K562 (cell line): ENCODE results near the gene MFSD12. TPM values are rescaled to one million over a fixed set of nuclear protein-coding genes. Genes with fewer than 3 reads are reported as not detected.
A peak's percentile ranks its signal among the peaks of the same experiment; 100 is the strongest.

Experiments used
- CREM ChIP-seq: IDR thresholded peaks from 2 replicates; pipeline ENCODE4 v1.6.1; 2014; ENCODE audit warnings: antibody characterized with exemption, low read depth
- FOXK1 ChIP-seq: sonication (generic); formaldehyde crosslinking; IDR thresholded peaks from 2 replicates; pipeline ENCODE4 v1.8.0; 2022; ENCODE audit warnings: missing genetic modification reagents, mild to moderate bottlenecking, borderline replicate concordance
- HMGN3 ChIP-seq: IDR thresholded peaks from 2 replicates; pipeline ENCODE4 v1.6.1; 2011; ENCODE audit warnings: borderline replicate concordance, low read depth, mild to moderate bottlenecking, mixed read lengths, low read length; ENCODE audit not compliant: insufficient read length; ENCODE audit errors: extremely low read depth
- MBD2 ChIP-seq: sonication (generic); IDR thresholded peaks from 2 replicates; pipeline ENCODE4 v1.6.1; 2016; ENCODE audit warnings: low read depth, borderline replicate concordance
- MEIS2 ChIP-seq: fragments of 450-650 bp; IDR thresholded peaks from 2 replicates; pipeline ENCODE4 v1.6.1; 2014; ENCODE audit warnings: mild to moderate bottlenecking; ENCODE audit not compliant: partially characterized antibody
- NCOA6 ChIP-seq: fragments of 450-650 bp; IDR thresholded peaks from 2 replicates; pipeline ENCODE4 v1.6.1; 2017; ENCODE audit warnings: mild to moderate bottlenecking
- NFE2 ChIP-seq: IDR thresholded peaks from 2 replicates; pipeline ENCODE4 v1.6.1; 2014; ENCODE audit warnings: antibody characterized with exemption, low read depth
- RREB1 ChIP-seq: fragments of 250-450 bp; sonication (Bioruptor Pico); IDR thresholded peaks from 2 replicates; pipeline ENCODE4 v1.4.0; 2020
- SETDB1 ChIP-seq: IDR thresholded peaks from one replicate; pipeline ENCODE4 v1.6.1; 2012; ENCODE audit warnings: low read length, control low read depth, inconsistent platforms
- SNRNP70 ChIP-seq: fragments of 200-400 bp; formaldehyde crosslinking; optimal IDR thresholded peaks from 2 replicates; pipeline ENCODE3; 2017; ENCODE audit warnings: low read depth, low read length
- SPI1 ChIP-seq: IDR thresholded peaks from 2 replicates; pipeline ENCODE4 v1.6.1; 2011; ENCODE audit warnings: low read depth, low read length, control low read depth, borderline replicate concordance
- SRSF9 ChIP-seq: fragments of 200-400 bp; formaldehyde crosslinking; IDR thresholded peaks from 2 replicates; pipeline ENCODE4 v1.6.1; 2017; ENCODE audit warnings: low read depth, low read length, borderline replicate concordance
- STAT5A ChIP-seq: IDR thresholded peaks from 2 replicates; pipeline ENCODE4 v1.6.1; 2012; ENCODE audit warnings: low read length, inconsistent platforms, borderline replicate concordance
- ZBTB33 ChIP-seq: sonication (generic); formaldehyde crosslinking; IDR thresholded peaks from 2 replicates; pipeline ENCODE4 v1.8.1; 2023; ENCODE audit warnings: mild to moderate bottlenecking, missing genetic modification reagents
- polyA plus RNA-seq, 8 experiments: library from polyadenylated mRNA; depleted of rRNA in 4 of 8; stranded (reverse) in 5 of 8; unstranded in 3 of 8; fragments of >200 nt; fragmentation: Nextera tagmentation in 2 of 8; fragmentation: Illumina TruSeq in 1 of 8; extraction: Ambion mirVana in 2 of 8; extraction: Trizol in 1 of 8; gene quantifications; 2 replicates each; pipeline versions ENCODE4 v1.2.1 to v1.2.3, GENCODE V29; 2011 to 2014; ENCODE audit warnings: inconsistent platforms in 1 of 8, missing spikeins in 1 of 8
- total RNA-seq, 7 experiments: library from RNA; depleted of rRNA in 6 of 7; stranded (reverse); fragments of >200 nt in 6 of 7; fragmentation: Illumina TruSeq in 2 of 7; extraction: Trizol in 2 of 7; gene quantifications; 2 replicates each; pipeline versions ENCODE4 v1.2.1 to v1.2.3, GENCODE V29; 2011 to 2021; ENCODE audit warnings: low replicate concordance in 1 of 7
- TF ChIP-seq, protein P1 (sequence below): fragments of 450-650 bp; IDR thresholded peaks from 2 replicates; pipeline ENCODE4 v1.6.1; 2017; ENCODE audit warnings: antibody characterized with exemption, mild to moderate bottlenecking

The MFSD12 gene
- total and polyA plus RNA-seq, 9 of the 15 experiments (the other 6 are each of a cell fraction or from before 2014, with no cell fraction given): 0.69 to 112 (median 31.8) TPM

DNA sequence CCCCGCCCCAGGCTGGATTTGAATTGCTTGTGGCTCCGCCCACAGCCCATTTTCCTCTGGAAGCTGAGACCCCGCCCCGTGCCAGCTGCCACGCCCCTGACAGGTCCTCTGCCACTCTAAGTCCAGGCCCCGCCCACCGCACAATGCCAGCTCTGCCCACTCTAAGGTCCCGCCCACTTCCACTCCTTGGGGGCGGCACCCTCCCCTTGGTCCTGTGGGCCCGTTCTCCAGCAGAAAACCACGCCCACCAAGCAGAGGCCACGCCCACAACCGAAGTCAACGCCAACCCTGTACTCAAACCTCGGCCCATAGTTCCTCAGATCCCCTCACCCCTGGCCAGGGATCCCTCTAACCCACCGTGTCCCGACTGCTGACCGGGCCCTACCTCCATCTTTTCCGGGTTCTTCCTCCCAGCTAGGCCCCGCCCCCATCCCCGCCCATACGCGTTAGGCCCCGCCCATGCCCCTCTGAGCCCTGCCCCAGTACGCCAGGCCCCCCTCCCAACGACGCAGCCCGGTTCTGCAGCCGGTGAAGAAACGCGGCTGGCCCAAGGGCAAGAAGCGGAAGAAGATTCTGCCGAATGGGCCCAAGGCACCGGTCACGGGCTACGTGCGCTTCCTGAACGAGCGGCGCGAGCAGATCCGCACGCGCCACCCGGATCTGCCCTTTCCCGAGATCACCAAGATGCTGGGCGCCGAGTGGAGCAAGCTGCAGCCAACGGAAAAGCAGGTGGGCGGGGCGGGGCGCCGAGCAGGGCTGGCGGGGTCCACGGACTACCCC is 16.7 kb upstream of the MFSD12 start (continued):
- TF ChIP-seq, protein P1, sequence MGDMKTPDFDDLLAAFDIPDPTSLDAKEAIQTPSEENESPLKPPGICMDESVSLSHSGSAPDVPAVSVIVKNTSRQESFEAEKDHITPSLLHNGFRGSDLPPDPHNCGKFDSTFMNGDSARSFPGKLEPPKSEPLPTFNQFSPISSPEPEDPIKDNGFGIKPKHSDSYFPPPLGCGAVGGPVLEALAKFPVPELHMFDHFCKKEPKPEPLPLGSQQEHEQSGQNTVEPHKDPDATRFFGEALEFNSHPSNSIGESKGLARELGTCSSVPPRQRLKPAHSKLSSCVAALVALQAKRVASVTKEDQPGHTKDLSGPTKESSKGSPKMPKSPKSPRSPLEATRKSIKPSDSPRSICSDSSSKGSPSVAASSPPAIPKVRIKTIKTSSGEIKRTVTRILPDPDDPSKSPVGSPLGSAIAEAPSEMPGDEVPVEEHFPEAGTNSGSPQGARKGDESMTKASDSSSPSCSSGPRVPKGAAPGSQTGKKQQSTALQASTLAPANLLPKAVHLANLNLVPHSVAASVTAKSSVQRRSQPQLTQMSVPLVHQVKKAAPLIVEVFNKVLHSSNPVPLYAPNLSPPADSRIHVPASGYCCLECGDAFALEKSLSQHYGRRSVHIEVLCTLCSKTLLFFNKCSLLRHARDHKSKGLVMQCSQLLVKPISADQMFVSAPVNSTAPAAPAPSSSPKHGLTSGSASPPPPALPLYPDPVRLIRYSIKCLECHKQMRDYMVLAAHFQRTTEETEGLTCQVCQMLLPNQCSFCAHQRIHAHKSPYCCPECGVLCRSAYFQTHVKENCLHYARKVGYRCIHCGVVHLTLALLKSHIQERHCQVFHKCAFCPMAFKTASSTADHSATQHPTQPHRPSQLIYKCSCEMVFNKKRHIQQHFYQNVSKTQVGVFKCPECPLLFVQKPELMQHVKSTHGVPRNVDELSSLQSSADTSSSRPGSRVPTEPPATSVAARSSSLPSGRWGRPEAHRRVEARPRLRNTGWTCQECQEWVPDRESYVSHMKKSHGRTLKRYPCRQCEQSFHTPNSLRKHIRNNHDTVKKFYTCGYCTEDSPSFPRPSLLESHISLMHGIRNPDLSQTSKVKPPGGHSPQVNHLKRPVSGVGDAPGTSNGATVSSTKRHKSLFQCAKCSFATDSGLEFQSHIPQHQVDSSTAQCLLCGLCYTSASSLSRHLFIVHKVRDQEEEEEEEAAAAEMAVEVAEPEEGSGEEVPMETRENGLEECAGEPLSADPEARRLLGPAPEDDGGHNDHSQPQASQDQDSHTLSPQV: no peak
- TF ChIP-seq SNRNP70: no peak
- no peak for TF ChIP-seq NFE2
- no peak for TF ChIP-seq FOXK1 (CRISPR knock-in tag)
- TF ChIP-seq ZBTB33 (CRISPR knock-in tag): peak; percentile 96
- TF ChIP-seq STAT5A: no peak
- no peak for TF ChIP-seq RREB1 (CRISPR knock-in tag)
- TF ChIP-seq SPI1: 0 out of 2 replicates have a peak, but pooled peaks have one; percentile 19
- TF ChIP-seq HMGN3: peak; percentile 33
- TF ChIP-seq SRSF9: no peak
- TF ChIP-seq MBD2: 0 out of 2 replicates have a peak, but pooled peaks have one; percentile 47
- peak; percentile 64 for TF ChIP-seq MEIS2
- no peak for TF ChIP-seq NCOA6
- TF ChIP-seq CREM: 0 out of 2 replicates have a peak, but pooled peaks have one; percentile 10
- TF ChIP-seq SETDB1: no peak
